ENCODE data around the gene NOX1. TPM values are rescaled to one million over a fixed set of nuclear protein-coding genes. Genes with fewer than 3 reads are reported as not detected.
A peak's percentile ranks its signal among the peaks of the same experiment; 100 is the strongest.

The NOX1 gene
- total RNA-seq, 4 donors from 2014 or later: not detected

DNA sequence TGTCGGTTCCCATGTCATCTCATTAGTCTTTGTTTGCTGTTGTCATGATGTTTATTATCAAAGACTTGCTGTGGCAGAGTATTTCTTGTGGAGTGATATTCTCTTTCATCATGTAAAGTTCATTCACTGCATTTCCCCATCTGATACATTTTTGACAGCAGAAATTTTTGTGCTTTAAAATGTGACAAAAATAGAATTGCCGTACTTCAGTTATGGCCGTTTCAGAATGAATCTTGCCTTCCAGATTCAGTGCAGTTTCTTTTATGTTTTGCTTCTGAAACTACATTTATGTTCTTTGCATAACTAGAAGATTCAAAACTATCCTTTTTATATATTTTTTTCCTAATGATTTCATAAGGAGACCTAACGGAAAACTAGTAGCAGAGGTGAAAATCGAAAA is 44.0 kb downstream of the NOX1 start:
- no peaks in the 10 kb centered on the region for H3K27me3 ChIP-seq
- no peaks in the 10 kb centered on the region for H3K4me1 ChIP-seq
- intact Hi-C loops (cut with DNase I): no loop called here
- H3K36me3 ChIP-seq: peaks cover 0 to 90% (median 0%) of the 10 kb centered on the region in 3 donors
- DNase-seq: no peak
- TF ChIP-seq POLR2A (IDR thresholded peaks at IDR 0.05) (no peak), CTCF (IDR thresholded peaks at IDR 0.05) (no peak)
- H3K27ac ChIP-seq: no peak overlapping the region
- no peak overlapping the region for H3K4me3 ChIP-seq
- H3K9me3 ChIP-seq: no peaks in the 10 kb centered on the region
- 59 to 88% methylated on average over 5 of the region's 5 CpGs for WGBS, 2 donors

GRCh38 chrX:100829730-100830129 is 44.4 kb downstream of the NOX1 start:
- Histone ChIP-seq H3K4me1 (no peaks in the 10 kb centered on the region), H3K4me3 (no peak overlapping the region), H3K9me3 (no peaks in the 10 kb centered on the region), H3K36me3 (peaks cover 0 to 90% (median 0%) of the 10 kb centered on the region in 3 donors), H3K27me3 (no peaks in the 10 kb centered on the region), H3K27ac (no peak overlapping the region)
- WGBS, 2 donors: 27 to 58% methylated on average over 2 of the region's 2 CpGs
- intact Hi-C loops (cut with DNase I): no loop called here
- TF ChIP-seq POLR2A (IDR thresholded peaks at IDR 0.05): no peak
- no peak for TF ChIP-seq CTCF (IDR thresholded peaks at IDR 0.05)
- no peak for DNase-seq

DNA sequence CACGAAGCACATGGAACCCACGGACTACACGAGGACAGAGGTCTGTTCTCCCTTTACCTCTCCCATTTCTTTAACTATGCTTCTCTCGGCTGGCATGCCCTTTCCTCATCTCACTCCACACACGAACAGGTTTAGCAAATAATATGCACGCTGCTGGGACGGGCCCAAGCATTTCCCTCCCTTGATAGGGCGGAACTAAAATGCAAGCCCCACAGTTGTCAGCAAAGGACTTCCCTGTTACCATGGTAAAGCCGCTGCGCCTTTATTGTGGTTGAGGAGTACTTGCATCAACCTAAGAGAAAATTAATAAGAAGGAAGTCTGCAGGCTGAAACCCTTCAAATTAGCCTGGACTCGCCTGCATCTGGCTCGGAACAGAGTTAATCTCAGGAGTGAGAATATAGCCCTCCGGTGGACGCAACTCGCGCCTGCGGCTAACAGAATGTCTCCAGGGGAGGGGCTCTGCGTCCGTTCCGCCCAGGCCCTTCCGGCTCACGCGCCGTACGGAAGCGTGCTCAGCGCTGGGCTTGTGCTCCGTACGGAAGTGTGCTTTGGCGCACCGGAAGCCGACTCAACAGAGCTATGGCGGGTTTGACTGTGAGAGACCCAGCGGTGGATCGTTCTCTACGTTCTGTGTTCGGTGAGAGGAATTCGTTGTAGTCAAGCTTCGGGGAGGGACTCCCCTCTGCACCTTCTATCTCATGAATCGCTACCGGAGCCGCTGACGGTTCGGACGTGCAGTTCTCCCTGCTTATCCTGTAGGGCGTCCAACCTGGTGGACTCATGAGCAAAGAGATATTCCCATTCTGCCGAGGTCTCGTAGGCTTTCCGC is 54.1 kb downstream of the NOX1 start, which contains the start of gene CSTF2:
Gene CSTF2, plus strand, starts transcription at position 555 of the 830 bp plus-strand sequence. Its CDS starts 26 bp downstream, at position 581.
- H3K4me1 ChIP-seq: peaks cover 0 to 15% (median 0%) of the 10 kb centered on the region in 3 donors
- H3K36me3 ChIP-seq: peaks cover 0 to 32% (median 4%) of the 10 kb centered on the region in 3 donors
- WGBS, 2 donors: 0 to 18% methylated on average over 9 to 33 of the region's 49 CpGs
- no peaks in the 10 kb centered on the region for H3K27me3 ChIP-seq
- H3K9me3 ChIP-seq: no peaks in the 10 kb centered on the region
- intact Hi-C loops (cut with DNase I): no loop called here
- peak within 1 kb of the TSS; percentile 51 to 68 (median 62) for H3K4me3 ChIP-seq
- TF ChIP-seq POLR2A (IDR thresholded peaks at IDR 0.05): no peak
- peak in 2 of 6 experiments; percentile 12 to 19 for TF ChIP-seq CTCF (IDR thresholded peaks at IDR 0.05)
- DNase-seq: peak; percentile 18
- H3K27ac ChIP-seq: peak within 1 kb of the TSS; percentile 53 to 81 (median 59)

DNA sequence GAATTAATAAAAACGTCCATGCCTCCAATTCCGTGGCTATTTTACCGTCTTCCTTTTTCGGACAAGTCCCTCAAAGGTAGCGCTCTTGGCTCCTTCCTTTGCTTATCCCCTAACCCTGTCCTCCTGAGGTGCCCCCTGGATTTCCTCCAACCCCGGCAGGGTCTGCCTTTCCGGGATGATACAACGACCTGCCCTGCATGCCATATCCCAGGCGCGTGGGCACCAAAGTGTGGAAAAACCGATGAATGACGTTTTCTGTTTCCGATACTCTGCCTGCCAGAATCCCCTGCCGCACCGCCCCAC is 54.7 kb downstream of the NOX1 start:
- intact Hi-C loops (cut with DNase I): no loop called here
- DNase-seq: no peak
- H3K4me1 ChIP-seq: peaks cover 0 to 15% (median 0%) of the 10 kb centered on the region in 3 donors
- TF ChIP-seq POLR2A (IDR thresholded peaks at IDR 0.05) (no peak), CTCF (IDR thresholded peaks at IDR 0.05) (no peak)
- no peaks in the 10 kb centered on the region for H3K27me3 ChIP-seq
- H3K27ac ChIP-seq: peak overlapping the region; percentile 53 to 81 (median 59)
- H3K4me3 ChIP-seq: peak overlapping the region; percentile 51 to 68 (median 62)
- WGBS, 2 donors: 4 to 54% methylated on average over 5 to 15 of the region's 15 CpGs
- peaks cover 0 to 26% (median 4%) of the 10 kb centered on the region in 3 donors for H3K36me3 ChIP-seq
- no peaks in the 10 kb centered on the region for H3K9me3 ChIP-seq

GRCh38 chrX:100817340-100817739 is 56.8 kb downstream of the NOX1 start:
- H3K4me3 ChIP-seq: no peak overlapping the region
- H3K36me3 ChIP-seq: peaks cover 0 to 5% (median 0%) of the 10 kb centered on the region in 3 donors
- WGBS, 2 donors: 48 to 71% methylated on average over 2 of the region's 2 CpGs
- TF ChIP-seq POLR2A (IDR thresholded peaks at IDR 0.05) (no peak), CTCF (IDR thresholded peaks at IDR 0.05) (no peak)
- no peak overlapping the region for H3K27ac ChIP-seq
- no peak for DNase-seq
- no peaks in the 10 kb centered on the region for H3K9me3 ChIP-seq
- intact Hi-C loops (cut with DNase I): no loop called here
- peaks cover 0 to 5% (median 0%) of the 10 kb centered on the region in 4 donors for H3K27me3 ChIP-seq
- peaks cover 0 to 23% (median 0%) of the 10 kb centered on the region in 3 donors for H3K4me1 ChIP-seq

Data from esophagus squamous epithelium (tissue), 5 donors.